ENCODE results near the gene EDA2R. TPM values are rescaled to one million over a fixed set of nuclear protein-coding genes. Genes with fewer than 3 reads are reported as not detected.

The EDA2R gene
- polyA plus RNA-seq: under 1 TPM; 0.34 to 0.35 TPM

GRCh38 chrX:66638591-66639500 lies at the start of gene EDA2R:
TSS of gene EDA2R (minus strand) at chrX:66639078. CDS start at chrX:66616020, 23,058 bp downstream.
- Histone ChIP-seq H3K9me3 (ENCODE audit: control insufficient read depth in 2 of 2, insufficient read depth in 1 of 2, low read depth in 1 of 2, low read length in 1 of 2) (no peaks in the 10 kb centered on the region), H3K27me3 (ENCODE audit: control insufficient read depth in 1 of 2, insufficient read depth in 2 of 2, low read length in 2 of 2) (no peaks in the 10 kb centered on the region), H3K4me3 (ENCODE audit: low read depth in 1 of 2, low read length in 2 of 2) (peak within 1 kb of the TSS; percentile 17 to 32), H3K36me3 (ENCODE audit: control insufficient read depth in 2 of 2, insufficient read depth in 2 of 2, low read length in 1 of 2) (no peaks in the 10 kb centered on the region), H3K4me1 (ENCODE audit: control insufficient read depth in 2 of 2, insufficient read depth in 2 of 2, low read length in 1 of 2) (no peaks in the 10 kb centered on the region), H3K27ac (ENCODE audit: low read depth in 2 of 2, low read length in 1 of 2) (no peak within 1 kb of the TSS)
- 3 to 28% methylated on average over 26 to 32 of the region's 32 CpGs for WGBS, 2 donors

- H3K27me3 ChIP-seq (ENCODE audit: control insufficient read depth in 1 of 2, insufficient read depth in 2 of 2, low read length in 2 of 2): no peaks in the 10 kb centered on the region
- H3K4me3 ChIP-seq (ENCODE audit: low read depth in 1 of 2, low read length in 2 of 2): no peak overlapping the region
- H3K9me3 ChIP-seq (ENCODE audit: control insufficient read depth in 2 of 2, insufficient read depth in 1 of 2, low read depth in 1 of 2, low read length in 1 of 2): no peaks in the 10 kb centered on the region
- H3K27ac ChIP-seq (ENCODE audit: low read depth in 2 of 2, low read length in 1 of 2): no peak overlapping the region
- H3K36me3 ChIP-seq (ENCODE audit: control insufficient read depth in 2 of 2, insufficient read depth in 2 of 2, low read length in 1 of 2): no peaks in the 10 kb centered on the region
- WGBS, 2 donors: 28 to 55% methylated on average over 2 of the region's 2 CpGs
- H3K4me1 ChIP-seq (ENCODE audit: control insufficient read depth in 2 of 2, insufficient read depth in 2 of 2, low read length in 1 of 2): no peaks in the 10 kb centered on the region
Measured at GRCh38 chrX:66684196-66684595, 45.3 kb upstream of the EDA2R start.

- Histone ChIP-seq H3K4me3 (ENCODE audit: low read depth in 1 of 2, low read length in 2 of 2) (no peak overlapping the region), H3K36me3 (ENCODE audit: control insufficient read depth in 2 of 2, insufficient read depth in 2 of 2, low read length in 1 of 2) (no peaks in the 10 kb centered on the region), H3K4me1 (ENCODE audit: control insufficient read depth in 2 of 2, insufficient read depth in 2 of 2, low read length in 1 of 2) (no peaks in the 10 kb centered on the region), H3K27ac (ENCODE audit: low read depth in 2 of 2, low read length in 1 of 2) (no peak overlapping the region), H3K9me3 (ENCODE audit: control insufficient read depth in 2 of 2, insufficient read depth in 1 of 2, low read depth in 1 of 2, low read length in 1 of 2) (no peaks in the 10 kb centered on the region), H3K27me3 (ENCODE audit: control insufficient read depth in 1 of 2, insufficient read depth in 2 of 2, low read length in 2 of 2) (no peaks in the 10 kb centered on the region)
- 79 to 82% methylated on average over 2 of the region's 2 CpGs for WGBS, 2 donors
Measured at GRCh38 chrX:66680451-66680850, 41.6 kb upstream of the EDA2R start.

GRCh38 chrX:66677430-66677829 lies 38.6 kb upstream of the EDA2R start:
- no peaks in the 10 kb centered on the region for H3K27me3 ChIP-seq (ENCODE audit: control insufficient read depth in 1 of 2, insufficient read depth in 2 of 2, low read length in 2 of 2)
- H3K4me1 ChIP-seq (ENCODE audit: control insufficient read depth in 2 of 2, insufficient read depth in 2 of 2, low read length in 1 of 2): no peaks in the 10 kb centered on the region
- WGBS, 2 donors: 57 to 65% methylated on average over 5 of the region's 5 CpGs
- no peaks in the 10 kb centered on the region for H3K9me3 ChIP-seq (ENCODE audit: control insufficient read depth in 2 of 2, insufficient read depth in 1 of 2, low read depth in 1 of 2, low read length in 1 of 2)
- no peak overlapping the region for H3K4me3 ChIP-seq (ENCODE audit: low read depth in 1 of 2, low read length in 2 of 2)
- no peak overlapping the region for H3K27ac ChIP-seq (ENCODE audit: low read depth in 2 of 2, low read length in 1 of 2)
- H3K36me3 ChIP-seq (ENCODE audit: control insufficient read depth in 2 of 2, insufficient read depth in 2 of 2, low read length in 1 of 2): no peaks in the 10 kb centered on the region

DNA sequence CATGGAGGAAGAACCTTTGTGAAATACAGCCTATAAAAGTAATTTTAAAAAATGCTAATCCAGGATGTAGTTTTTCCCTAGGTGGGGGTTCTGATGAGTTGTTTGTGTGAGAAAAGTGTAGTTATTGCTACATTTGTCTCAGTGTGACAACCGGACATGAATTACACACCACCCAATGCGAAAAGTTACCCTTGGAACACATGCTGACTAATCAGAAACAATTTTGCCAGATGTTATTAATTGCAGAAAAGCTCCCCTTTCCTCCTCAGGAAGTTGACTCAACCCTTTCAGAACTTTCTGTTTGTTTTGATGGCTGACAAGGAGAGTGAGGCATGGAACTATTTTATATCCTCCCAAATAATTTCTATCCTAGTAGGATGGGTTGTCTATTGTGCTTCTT lies 38.1 kb upstream of the EDA2R start:
- Histone ChIP-seq H3K36me3 (ENCODE audit: control insufficient read depth in 2 of 2, insufficient read depth in 2 of 2, low read length in 1 of 2) (no peaks in the 10 kb centered on the region), H3K4me3 (ENCODE audit: low read depth in 1 of 2, low read length in 2 of 2) (no peak overlapping the region), H3K27ac (ENCODE audit: low read depth in 2 of 2, low read length in 1 of 2) (no peak overlapping the region), H3K9me3 (ENCODE audit: control insufficient read depth in 2 of 2, insufficient read depth in 1 of 2, low read depth in 1 of 2, low read length in 1 of 2) (no peaks in the 10 kb centered on the region), H3K4me1 (ENCODE audit: control insufficient read depth in 2 of 2, insufficient read depth in 2 of 2, low read length in 1 of 2) (no peaks in the 10 kb centered on the region), H3K27me3 (ENCODE audit: control insufficient read depth in 1 of 2, insufficient read depth in 2 of 2, low read length in 2 of 2) (no peaks in the 10 kb centered on the region)
- WGBS, 2 donors: 50 to 64% methylated on average over 2 of the region's 2 CpGs

DNA sequence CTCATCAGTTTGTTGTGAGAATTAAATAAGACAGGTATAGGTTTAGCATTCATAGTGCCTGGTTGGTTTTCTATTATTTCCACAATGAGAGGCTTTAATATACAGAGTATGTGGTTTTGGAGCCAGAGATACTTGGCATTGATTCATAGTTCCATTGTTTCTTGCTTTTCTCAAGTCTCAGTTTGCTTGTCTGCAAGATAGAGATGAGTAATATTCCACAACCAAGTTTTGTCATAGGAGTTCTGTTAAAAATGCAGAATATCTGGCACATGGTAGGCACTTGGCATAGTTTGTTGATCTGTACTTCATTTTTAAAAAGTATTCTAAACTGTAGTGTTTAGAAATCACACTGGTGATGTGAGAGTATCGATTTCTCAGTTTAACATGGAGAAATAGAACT lies 37.5 kb upstream of the EDA2R start:
- Histone ChIP-seq H3K36me3 (ENCODE audit: control insufficient read depth in 2 of 2, insufficient read depth in 2 of 2, low read length in 1 of 2) (no peaks in the 10 kb centered on the region), H3K27me3 (ENCODE audit: control insufficient read depth in 1 of 2, insufficient read depth in 2 of 2, low read length in 2 of 2) (no peaks in the 10 kb centered on the region), H3K9me3 (ENCODE audit: control insufficient read depth in 2 of 2, insufficient read depth in 1 of 2, low read depth in 1 of 2, low read length in 1 of 2) (no peaks in the 10 kb centered on the region), H3K4me1 (ENCODE audit: control insufficient read depth in 2 of 2, insufficient read depth in 2 of 2, low read length in 1 of 2) (no peaks in the 10 kb centered on the region), H3K4me3 (ENCODE audit: low read depth in 1 of 2, low read length in 2 of 2) (no peak overlapping the region), H3K27ac (ENCODE audit: low read depth in 2 of 2, low read length in 1 of 2) (no peak overlapping the region)
- 52 to 53% methylated on average over 1 of the region's 1 CpG for WGBS, 2 donors

DNA sequence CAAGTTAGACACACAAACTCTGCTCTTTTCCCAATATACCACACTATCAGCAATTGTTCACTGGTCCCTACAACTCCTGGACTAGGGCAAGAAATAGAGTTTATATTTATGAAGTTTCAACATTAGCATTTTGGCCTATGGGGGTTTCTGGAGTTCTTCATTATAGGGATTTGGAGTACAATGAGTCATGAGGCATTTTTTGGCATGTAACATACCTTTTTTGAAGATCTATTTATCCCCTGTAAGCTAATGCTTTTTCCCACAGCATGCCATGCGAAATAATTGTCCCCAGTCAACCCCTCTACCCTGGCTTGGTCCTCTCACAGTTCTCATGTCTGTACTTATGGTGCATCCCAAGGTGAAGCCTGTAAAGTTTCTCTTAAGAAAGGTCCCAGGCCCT lies 36.7 kb upstream of the EDA2R start:
- 21 to 41% methylated on average over 1 of the region's 1 CpG for WGBS, 2 donors
- no peak overlapping the region for H3K27ac ChIP-seq (ENCODE audit: low read depth in 2 of 2, low read length in 1 of 2)

GRCh38 chrX:66674506-66674905 lies 35.6 kb upstream of the EDA2R start:
- no peak overlapping the region for H3K4me3 ChIP-seq (ENCODE audit: low read depth in 1 of 2, low read length in 2 of 2)
- no peak overlapping the region for H3K27ac ChIP-seq (ENCODE audit: low read depth in 2 of 2, low read length in 1 of 2)
- H3K27me3 ChIP-seq (ENCODE audit: control insufficient read depth in 1 of 2, insufficient read depth in 2 of 2, low read length in 2 of 2): no peaks in the 10 kb centered on the region
- 69 to 73% methylated on average over 2 of the region's 2 CpGs for WGBS, 2 donors
- no peaks in the 10 kb centered on the region for H3K36me3 ChIP-seq (ENCODE audit: control insufficient read depth in 2 of 2, insufficient read depth in 2 of 2, low read length in 1 of 2)
- no peaks in the 10 kb centered on the region for H3K4me1 ChIP-seq (ENCODE audit: control insufficient read depth in 2 of 2, insufficient read depth in 2 of 2, low read length in 1 of 2)
- H3K9me3 ChIP-seq (ENCODE audit: control insufficient read depth in 2 of 2, insufficient read depth in 1 of 2, low read depth in 1 of 2, low read length in 1 of 2): no peaks in the 10 kb centered on the region

More for the DNA sequence above, 36.7 kb upstream of the EDA2R start:
- Histone ChIP-seq H3K4me3 (ENCODE audit: low read depth in 1 of 2, low read length in 2 of 2) (no peak overlapping the region), H3K27me3 (ENCODE audit: control insufficient read depth in 1 of 2, insufficient read depth in 2 of 2, low read length in 2 of 2) (no peaks in the 10 kb centered on the region), H3K4me1 (ENCODE audit: control insufficient read depth in 2 of 2, insufficient read depth in 2 of 2, low read length in 1 of 2) (no peaks in the 10 kb centered on the region), H3K9me3 (ENCODE audit: control insufficient read depth in 2 of 2, insufficient read depth in 1 of 2, low read depth in 1 of 2, low read length in 1 of 2) (no peaks in the 10 kb centered on the region), H3K36me3 (ENCODE audit: control insufficient read depth in 2 of 2, insufficient read depth in 2 of 2, low read length in 1 of 2) (no peaks in the 10 kb centered on the region)

GRCh38 chrX:66672106-66672505 lies 33.2 kb upstream of the EDA2R start:
- H3K9me3 ChIP-seq (ENCODE audit: control insufficient read depth in 2 of 2, insufficient read depth in 1 of 2, low read depth in 1 of 2, low read length in 1 of 2): no peaks in the 10 kb centered on the region
- H3K36me3 ChIP-seq (ENCODE audit: control insufficient read depth in 2 of 2, insufficient read depth in 2 of 2, low read length in 1 of 2): no peaks in the 10 kb centered on the region
- 52 to 83% methylated on average over 1 of the region's 1 CpG for WGBS, 2 donors
- no peaks in the 10 kb centered on the region for H3K27me3 ChIP-seq (ENCODE audit: control insufficient read depth in 1 of 2, insufficient read depth in 2 of 2, low read length in 2 of 2)
- H3K4me3 ChIP-seq (ENCODE audit: low read depth in 1 of 2, low read length in 2 of 2): no peak overlapping the region
- H3K4me1 ChIP-seq (ENCODE audit: control insufficient read depth in 2 of 2, insufficient read depth in 2 of 2, low read length in 1 of 2): no peaks in the 10 kb centered on the region
- no peak overlapping the region for H3K27ac ChIP-seq (ENCODE audit: low read depth in 2 of 2, low read length in 1 of 2)

- Histone ChIP-seq H3K27me3 (ENCODE audit: control insufficient read depth in 1 of 2, insufficient read depth in 2 of 2, low read length in 2 of 2) (no peaks in the 10 kb centered on the region), H3K9me3 (ENCODE audit: control insufficient read depth in 2 of 2, insufficient read depth in 1 of 2, low read depth in 1 of 2, low read length in 1 of 2) (no peaks in the 10 kb centered on the region)
Measured at GRCh38 chrX:66654411-66654810, 15.5 kb upstream of the EDA2R start.

More at GRCh38 chrX:66654411-66654810, 15.5 kb upstream of the EDA2R start:
- no peak overlapping the region for H3K27ac ChIP-seq (ENCODE audit: low read depth in 2 of 2, low read length in 1 of 2)
- no peak overlapping the region for H3K4me3 ChIP-seq (ENCODE audit: low read depth in 1 of 2, low read length in 2 of 2)
- no peaks in the 10 kb centered on the region for H3K4me1 ChIP-seq (ENCODE audit: control insufficient read depth in 2 of 2, insufficient read depth in 2 of 2, low read length in 1 of 2)
- H3K36me3 ChIP-seq (ENCODE audit: control insufficient read depth in 2 of 2, insufficient read depth in 2 of 2, low read length in 1 of 2): no peaks in the 10 kb centered on the region

All from esophagus (tissue), 2 donors.